DND-41 (cell line): Measurements from ENCODE around the gene HIPK4.

Experiments used
- ATAC-seq: fragments of 200-7000 bp; cut with Tn5 transposase; 3 replicates; pipeline ENCODE4 v1.9.1; 2021; ENCODE audit warnings: low read depth; ENCODE audit not compliant: insufficient read depth
- DNase-seq: peaks from one replicate; pipeline ENCODE4 v3.0.0-alpha.2; 2020
- H2AFZ ChIP-seq: 2 replicates; pipeline ENCODE4 v1.6.0; 2012; ENCODE audit warnings: low read depth, low read length
- H3K27ac ChIP-seq: 2 replicates; pipeline ENCODE4 v1.5.1; 2012; ENCODE audit warnings: low read length, inconsistent platforms
- H3K27me3 ChIP-seq: fragments of 200-600 bp; sonication (generic); 2 replicates; pipeline ENCODE4 v1.6.0; 2012; ENCODE audit warnings: low read length, mild to moderate bottlenecking, inconsistent platforms; ENCODE audit not compliant: insufficient read depth, poor library complexity
- H3K36me3 ChIP-seq: 2 replicates; pipeline ENCODE4 v1.5.1; 2012; ENCODE audit warnings: low read length, inconsistent platforms; ENCODE audit not compliant: insufficient read depth
- H3K4me1 ChIP-seq: 2 replicates; pipeline ENCODE4 v1.5.1; 2012; ENCODE audit warnings: mild to moderate bottlenecking, low read length; ENCODE audit not compliant: insufficient read depth
- H3K4me2 ChIP-seq: 2 replicates; pipeline ENCODE4 v1.6.0; 2012; ENCODE audit warnings: mild to moderate bottlenecking, moderate library complexity, low read length, inconsistent platforms; ENCODE audit not compliant: insufficient read depth
- H3K4me3 ChIP-seq, 2 experiments: fragments of 200-600 bp in 1 of 2; shearing (Covaris generic) in 1 of 2; 2 replicates each; pipeline ENCODE4 v1.5.1; 2012 to 2016; ENCODE audit warnings: inconsistent platforms in 2 of 2, low read length in 2 of 2, mild to moderate bottlenecking in 2 of 2, low read depth in 1 of 2, moderate library complexity in 1 of 2
- H3K79me2 ChIP-seq: 2 replicates; pipeline ENCODE4 v1.6.0; 2012; ENCODE audit warnings: low read length, inconsistent platforms; ENCODE audit not compliant: insufficient read depth
- H3K9ac ChIP-seq: 2 replicates; pipeline ENCODE4 v1.6.0; 2012; ENCODE audit warnings: low read depth, mild to moderate bottlenecking, inconsistent platforms, low read length, moderate library complexity
- H3K9me3 ChIP-seq: 2 replicates; pipeline ENCODE4 v1.5.1; 2012; ENCODE audit warnings: low read length, moderate library complexity, mild to moderate bottlenecking, inconsistent platforms; ENCODE audit not compliant: insufficient read depth, severe bottlenecking
- H4K20me1 ChIP-seq: 2 replicates; pipeline ENCODE4 v1.6.0; 2012; ENCODE audit warnings: low read length; ENCODE audit not compliant: insufficient read depth
- EZH2 ChIP-seq: IDR thresholded peaks from 3 replicates; pipeline ENCODE4 v1.6.1; 2012; ENCODE audit warnings: borderline replicate concordance, low read depth, mild to moderate bottlenecking, moderate library complexity, low read length, inconsistent platforms; ENCODE audit not compliant: severe bottlenecking
- TF ChIP-seq, protein P1 (sequence below): IDR thresholded peaks from 2 replicates; pipeline ENCODE4 v1.5.1; 2012; ENCODE audit warnings: borderline replicate concordance, low read length, moderate library complexity, mild to moderate bottlenecking; ENCODE audit not compliant: poor library complexity, severe bottlenecking; ENCODE audit errors: extremely low read depth

The HIPK4 gene

GRCh38 chr19:40414542-40415535, 24.9 kb upstream of the HIPK4 start:
- DNase-seq (no peak), ATAC-seq (no peak)
- Histone ChIP-seq H3K9ac (no peak overlapping the region), H3K27me3 (no peaks in the 10 kb centered on the region), H3K36me3 (no peaks in the 10 kb centered on the region), H3K27ac (no peak overlapping the region), H3K79me2 (no peaks in the 10 kb centered on the region), H3K9me3 (no peaks in the 10 kb centered on the region), H3K4me3 (no peak overlapping the region), H2AFZ (no peak overlapping the region), H3K4me2 (no peak overlapping the region), H3K4me1 (no peaks in the 10 kb centered on the region), H4K20me1 (no peaks in the 10 kb centered on the region)
- TF ChIP-seq EZH2: no peak
- TF ChIP-seq, protein P1, sequence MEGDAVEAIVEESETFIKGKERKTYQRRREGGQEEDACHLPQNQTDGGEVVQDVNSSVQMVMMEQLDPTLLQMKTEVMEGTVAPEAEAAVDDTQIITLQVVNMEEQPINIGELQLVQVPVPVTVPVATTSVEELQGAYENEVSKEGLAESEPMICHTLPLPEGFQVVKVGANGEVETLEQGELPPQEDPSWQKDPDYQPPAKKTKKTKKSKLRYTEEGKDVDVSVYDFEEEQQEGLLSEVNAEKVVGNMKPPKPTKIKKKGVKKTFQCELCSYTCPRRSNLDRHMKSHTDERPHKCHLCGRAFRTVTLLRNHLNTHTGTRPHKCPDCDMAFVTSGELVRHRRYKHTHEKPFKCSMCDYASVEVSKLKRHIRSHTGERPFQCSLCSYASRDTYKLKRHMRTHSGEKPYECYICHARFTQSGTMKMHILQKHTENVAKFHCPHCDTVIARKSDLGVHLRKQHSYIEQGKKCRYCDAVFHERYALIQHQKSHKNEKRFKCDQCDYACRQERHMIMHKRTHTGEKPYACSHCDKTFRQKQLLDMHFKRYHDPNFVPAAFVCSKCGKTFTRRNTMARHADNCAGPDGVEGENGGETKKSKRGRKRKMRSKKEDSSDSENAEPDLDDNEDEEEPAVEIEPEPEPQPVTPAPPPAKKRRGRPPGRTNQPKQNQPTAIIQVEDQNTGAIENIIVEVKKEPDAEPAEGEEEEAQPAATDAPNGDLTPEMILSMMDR: no peak

DNA sequence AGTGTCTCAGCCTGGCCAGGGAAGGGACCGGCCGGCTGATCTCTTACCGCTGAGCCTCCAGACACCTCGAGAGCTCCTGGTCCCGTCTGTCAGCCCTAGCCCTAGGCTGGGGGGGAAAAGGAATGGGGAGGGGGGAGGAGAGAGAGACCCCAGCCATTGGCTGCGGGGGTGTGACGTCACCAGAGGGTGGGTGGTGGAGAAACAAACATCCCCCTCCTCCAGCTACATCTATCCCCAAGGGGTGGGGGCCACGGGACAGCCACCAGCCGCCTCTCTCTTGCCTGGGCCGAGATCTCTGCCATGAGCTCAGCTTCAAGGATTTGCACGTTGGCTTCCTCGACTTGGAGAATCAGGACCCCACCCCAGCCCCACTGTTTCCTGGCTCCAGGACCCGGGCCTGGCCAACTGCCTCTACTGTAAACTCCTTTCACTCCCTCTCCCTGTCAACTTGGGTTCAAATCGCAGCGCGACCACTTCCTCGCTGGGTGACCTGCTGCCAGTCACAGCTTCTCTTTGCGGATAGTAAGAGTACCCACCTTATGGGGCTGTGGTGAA, 23.4 kb upstream of the HIPK4 start, which contains the start of gene PRX:
TSS of gene PRX (minus strand) at position 88 of the 555 bp plus-strand sequence. CDS start 5,446 bp downstream, outside the sequence.
- H3K79me2 ChIP-seq: no peaks in the 10 kb centered on the region
- H3K4me3 ChIP-seq: no peak within 1 kb of the TSS
- H4K20me1 ChIP-seq: no peaks in the 10 kb centered on the region
- ATAC-seq (no peak), DNase-seq (no peak)
- H3K9ac ChIP-seq: no peak within 1 kb of the TSS
- H3K4me1 ChIP-seq: no peaks in the 10 kb centered on the region
- TF ChIP-seq, protein P1: no peak
- TF ChIP-seq EZH2: no peak
- no peaks in the 10 kb centered on the region for H3K9me3 ChIP-seq
- H3K27me3 ChIP-seq: no peaks in the 10 kb centered on the region
- no peaks in the 10 kb centered on the region for H3K36me3 ChIP-seq
- no peak within 1 kb of the TSS for H3K4me2 ChIP-seq
- H2AFZ ChIP-seq: no peak within 1 kb of the TSS
- H3K27ac ChIP-seq: no peak within 1 kb of the TSS

- H3K27ac ChIP-seq: no peak overlapping the region
- no peak overlapping the region for H3K4me2 ChIP-seq
- H3K4me3 ChIP-seq: no peak overlapping the region
- H3K27me3 ChIP-seq: no peaks in the 10 kb centered on the region
- no peak for TF ChIP-seq EZH2
- TF ChIP-seq, protein P1: no peak
- ATAC-seq: no peak
- no peaks in the 10 kb centered on the region for H3K36me3 ChIP-seq
- DNase-seq: no peak
- no peaks in the 10 kb centered on the region for H3K79me2 ChIP-seq
- no peaks in the 10 kb centered on the region for H3K9me3 ChIP-seq
- H4K20me1 ChIP-seq: no peaks in the 10 kb centered on the region
- no peaks in the 10 kb centered on the region for H3K4me1 ChIP-seq
- no peak overlapping the region for H2AFZ ChIP-seq
- H3K9ac ChIP-seq: no peak overlapping the region
Observed at GRCh38 chr19:40412866-40413265, 22.9 kb upstream of the HIPK4 start.
